PFSK-1 (cell line): ENCODE results near the gene SAPCD2.

Experiments
- FOXP2 ChIP-seq: optimal IDR thresholded peaks from 2 replicates; pipeline ENCODE3; 2011; ENCODE audit warnings: borderline replicate concordance, control low read depth, inconsistent platforms; ENCODE audit not compliant: insufficient read depth; ENCODE audit errors: extremely low read length, extremely low read depth
- POLR2AphosphoS5 ChIP-seq: IDR thresholded peaks from 2 replicates; pipeline ENCODE4 v1.6.1; 2012; ENCODE audit warnings: low read depth, mild to moderate bottlenecking, control low read depth, low read length, moderate library complexity
- REST ChIP-seq, 2 experiments: IDR thresholded peaks; 2 replicates each; pipeline versions ENCODE4 v1.6.1 to v1.8.0; 2011 to 2012; ENCODE audit warnings: low read depth in 2 of 2, low read length in 2 of 2, control low read depth in 1 of 2, inconsistent platforms in 1 of 2, mild to moderate bottlenecking in 1 of 2, moderate library complexity in 1 of 2; ENCODE audit not compliant: insufficient read depth in 1 of 2
- SIN3A ChIP-seq: IDR thresholded peaks from 2 replicates; pipeline ENCODE4 v1.6.1; 2012; ENCODE audit warnings: mild to moderate bottlenecking, low read length, moderate library complexity, borderline replicate concordance; ENCODE audit not compliant: insufficient read depth
- TAF1 ChIP-seq: IDR thresholded peaks from 2 replicates; pipeline ENCODE4 v1.6.1; 2012; ENCODE audit warnings: low read length, control low read depth, borderline replicate concordance; ENCODE audit not compliant: insufficient read depth

The SAPCD2 gene

GRCh38 chr9:137044037-137044436 is 26.3 kb downstream of the SAPCD2 start:
- no peak for TF ChIP-seq SIN3A
- TF ChIP-seq REST (IDR thresholded peaks at IDR 0.05; ENCODE audit: insufficient read depth in 1 of 2, low read depth in 2 of 2, low read length in 2 of 2): no peak
- TF ChIP-seq POLR2AphosphoS5: no peak
- no peak for TF ChIP-seq TAF1
- no peak for TF ChIP-seq FOXP2

- TF ChIP-seq REST (IDR thresholded peaks at IDR 0.05; ENCODE audit: insufficient read depth in 1 of 2, low read depth in 2 of 2, low read length in 2 of 2) (no peak), POLR2AphosphoS5 (no peak), FOXP2 (no peak), TAF1 (no peak), SIN3A (no peak)
Observed at GRCh38 chr9:137042751-137043727, 27.3 kb downstream of the SAPCD2 start.

GRCh38 chr9:137041124-137041523 is 29.2 kb downstream of the SAPCD2 start:
- TF ChIP-seq POLR2AphosphoS5: peak; percentile 37; the same call in 1 of the 2 replicates
- TF ChIP-seq FOXP2: no peak
- TF ChIP-seq REST (IDR thresholded peaks at IDR 0.05; ENCODE audit: insufficient read depth in 1 of 2, low read depth in 2 of 2, low read length in 2 of 2): no peak
- peak; percentile 28; the same call in 1 of the 2 replicates for TF ChIP-seq TAF1
- TF ChIP-seq SIN3A: no peak

GRCh38 chr9:137040568-137040967 is 29.8 kb downstream of the SAPCD2 start:
- TF ChIP-seq TAF1 (no peak), FOXP2 (no peak), REST (IDR thresholded peaks at IDR 0.05; ENCODE audit: insufficient read depth in 1 of 2, low read depth in 2 of 2, low read length in 2 of 2) (no peak), POLR2AphosphoS5 (no peak), SIN3A (no peak)
